GM19239 (cell line): Measurements from ENCODE around the gene SARNP.
"Not testable (repeated sequence)": the region's sequence is repeated elsewhere in the genome, so short reads cannot be mapped to it uniquely, and the experiment has no call there.

Experiments used
- DNase-seq: peaks from one replicate; pipeline ENCODE4 v3.0.0; 2011; ENCODE audit warnings: low spot score; ENCODE audit not compliant: insufficient read length
- FAIRE-seq: peaks from 2 replicates; lab custom pipeline; 2011; peaks lifted over from hg19 to GRCh38; lab: Jason Lieb, UNC

The SARNP gene

DNA sequence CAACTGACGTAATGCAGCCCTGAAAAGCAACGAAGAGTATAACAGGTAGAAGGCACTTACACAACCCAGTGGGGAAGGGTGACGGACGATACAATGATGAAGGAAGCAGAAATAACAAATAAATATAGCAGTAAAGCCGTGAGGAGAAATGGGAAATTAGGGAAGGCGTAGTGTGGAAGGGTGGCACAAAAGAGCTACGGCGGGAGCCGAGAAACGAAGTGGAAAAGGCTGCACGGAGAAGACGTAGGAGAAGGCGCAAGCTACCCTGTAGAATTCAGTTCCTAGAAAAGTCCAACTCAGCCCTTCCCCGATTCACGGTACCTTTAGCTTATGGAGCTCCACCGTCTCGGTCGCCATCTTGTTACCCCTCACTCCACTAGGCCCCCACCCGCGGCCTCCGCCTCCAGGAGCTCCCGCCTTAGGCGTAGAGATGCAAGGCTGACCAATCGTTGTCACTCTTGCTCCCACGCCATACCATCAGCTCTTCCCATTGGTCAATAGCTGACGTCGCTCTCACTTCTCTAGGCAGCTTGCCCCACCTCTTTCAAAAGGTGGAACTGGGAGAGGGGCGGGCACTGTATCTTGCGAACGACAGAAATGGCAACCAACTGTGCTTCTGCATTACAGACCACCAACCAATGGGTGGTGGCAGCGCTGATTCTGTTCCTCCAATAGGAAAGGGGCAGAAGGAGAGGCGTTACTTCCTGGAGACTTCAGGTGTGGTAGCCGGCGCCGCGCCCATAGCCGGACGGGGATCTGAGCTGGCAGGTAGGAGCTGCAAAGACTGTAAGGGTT lies at the start of gene SARNP, which contains the start of gene ORMDL2:
Gene SARNP (minus strand): TSS at position 380 of the 795 bp plus-strand sequence. CDS start 23 bp downstream, at position 357.
Gene ORMDL2 (plus strand): TSS at position 697 of the 795 bp plus-strand sequence. CDS start 959 bp downstream, outside the sequence.
- DNase-seq (peak; percentile 78), FAIRE-seq (peak; percentile 99)

DNA sequence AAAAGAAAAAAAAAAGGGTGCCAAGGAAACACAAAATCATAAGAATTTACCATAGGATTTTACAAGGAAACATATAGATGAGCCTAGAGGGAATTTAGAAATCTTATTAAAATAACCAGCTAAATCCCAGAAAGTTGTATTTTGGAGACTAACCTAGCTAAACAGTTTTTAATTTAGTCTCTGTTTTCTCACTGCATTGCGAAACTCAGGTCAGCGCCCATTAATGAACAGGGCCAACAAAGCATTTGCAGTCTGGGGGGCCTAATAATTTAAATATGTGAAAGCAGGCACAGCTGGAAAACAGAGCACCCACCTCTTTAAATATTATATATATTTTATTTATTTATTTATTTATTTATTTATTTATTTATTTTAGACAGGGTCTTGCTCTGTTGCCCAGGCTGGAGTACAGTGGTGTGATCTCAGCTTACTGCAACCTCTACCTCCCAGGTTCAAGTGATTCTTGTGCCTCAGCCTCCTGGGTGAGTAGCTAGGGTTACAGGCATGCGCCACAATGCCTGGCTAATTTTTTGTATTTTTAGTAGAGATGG lies 49.0 kb upstream of the SARNP start:
- FAIRE-seq, DNase-seq: not testable (repeated sequence)

DNA sequence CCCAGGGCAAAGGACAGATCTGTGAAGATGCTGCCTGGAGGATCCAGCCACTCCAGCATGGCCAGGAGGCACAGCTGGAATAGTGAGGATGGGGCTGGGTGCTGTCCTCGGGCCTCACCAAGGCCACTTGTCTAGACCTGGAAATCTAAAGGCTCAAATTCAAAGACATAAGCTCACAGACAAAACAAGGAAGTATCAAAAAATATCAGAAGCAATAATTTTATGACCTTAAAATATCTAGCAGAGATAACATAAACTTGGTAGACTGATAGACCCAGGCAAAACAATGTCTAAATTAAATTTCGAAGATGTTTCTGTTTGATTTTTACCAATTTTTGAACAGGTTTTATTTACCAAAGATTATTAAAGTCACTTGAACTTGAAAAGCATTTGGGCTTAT lies 47.8 kb upstream of the SARNP start:
- DNase-seq (no peak), FAIRE-seq (no peak)

- not testable (repeated sequence) for FAIRE-seq
Observed at GRCh38 chr12:55862931-55863330, 45.4 kb upstream of the SARNP start.

DNA sequence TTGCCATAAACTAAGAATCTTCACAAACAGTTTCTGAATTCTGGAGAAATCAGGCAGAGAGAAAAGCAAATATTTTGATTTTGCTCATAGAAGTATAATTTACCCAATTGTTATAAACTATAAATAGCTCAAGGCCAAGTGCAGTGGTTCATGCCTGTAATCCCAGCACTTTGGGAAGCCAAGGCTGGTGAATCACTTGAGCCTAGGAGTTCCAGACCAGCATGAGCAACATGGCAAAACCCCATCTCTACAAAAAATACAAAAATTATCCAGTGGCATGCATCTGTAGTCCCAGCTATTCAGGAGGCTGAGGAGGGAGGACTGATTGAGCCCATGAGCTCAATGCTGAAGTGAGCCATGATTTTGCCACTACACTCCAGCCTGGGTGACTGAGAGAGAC lies 44.8 kb upstream of the SARNP start:
- DNase-seq (no peak), FAIRE-seq (no peak)

More at GRCh38 chr12:55862931-55863330, 45.4 kb upstream of the SARNP start:
- DNase-seq, result not testable (repeated sequence)

- DNase-seq (no peak), FAIRE-seq (no peak)
Observed at GRCh38 chr12:55861871-55862270, 44.3 kb upstream of the SARNP start.

DNA sequence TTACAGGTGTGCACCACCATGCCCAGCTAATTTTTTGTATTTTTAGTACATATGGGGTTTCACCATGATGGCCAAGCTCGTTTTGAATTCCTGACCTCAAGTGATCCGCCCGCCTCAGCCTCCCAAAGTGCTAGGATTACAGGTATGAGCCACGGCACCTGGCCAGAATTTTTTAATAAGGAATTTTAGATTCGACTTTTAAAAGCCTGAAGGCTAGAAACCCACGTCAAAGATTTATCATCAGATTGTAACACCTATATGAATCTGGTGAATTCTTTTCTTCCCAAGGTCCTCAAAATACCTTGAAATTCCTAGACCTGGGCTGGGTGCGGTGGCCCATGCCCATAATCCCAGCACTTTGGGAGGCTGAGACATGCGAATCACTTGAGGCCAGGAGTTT lies 43.9 kb upstream of the SARNP start:
- no peak for FAIRE-seq
- DNase-seq, result no peak

DNA sequence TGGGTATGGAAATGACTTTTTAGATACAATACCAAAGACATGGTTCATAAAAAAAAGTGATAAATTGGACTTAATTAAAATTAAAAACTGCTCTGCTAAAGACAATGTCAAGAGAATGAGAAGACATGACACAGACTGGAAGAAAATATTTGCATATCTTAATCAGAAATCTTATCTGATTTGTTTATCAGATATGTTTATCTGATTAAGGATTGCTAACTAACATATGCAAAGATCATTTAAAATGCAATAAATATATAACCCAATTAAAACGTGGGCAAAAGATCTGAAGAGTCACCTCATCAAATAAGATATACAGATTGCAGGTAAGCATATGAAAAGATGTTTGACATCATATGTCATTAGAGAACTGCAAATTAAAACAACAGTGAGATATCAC lies 35.2 kb upstream of the SARNP start:
- no peak for FAIRE-seq
- no peak for DNase-seq

DNA sequence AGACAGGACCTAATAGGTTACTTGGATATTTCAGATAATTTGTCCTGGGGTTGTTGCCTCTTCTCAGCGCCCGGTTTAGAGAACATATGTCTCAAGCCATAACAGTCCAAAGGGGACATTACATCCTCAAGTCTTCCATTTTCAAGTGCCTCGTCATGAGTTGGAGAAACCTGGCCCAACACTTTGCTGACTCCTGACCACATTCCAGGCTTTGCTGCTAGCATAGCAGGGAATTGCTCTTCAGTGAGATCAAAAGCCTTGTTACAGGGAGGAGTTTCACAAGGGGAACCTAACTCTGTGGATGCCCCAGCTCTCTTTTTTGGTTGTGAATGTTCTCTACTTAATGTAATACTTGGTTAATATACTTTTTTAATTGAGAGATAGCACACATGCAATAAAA lies 33.4 kb upstream of the SARNP start:
- FAIRE-seq (no peak), DNase-seq (no peak)

- DNase-seq, result no peak
- no peak for FAIRE-seq
Observed at GRCh38 chr12:55850401-55850800, 32.9 kb upstream of the SARNP start.

- no peak for FAIRE-seq
- no peak for DNase-seq
Observed at GRCh38 chr12:55849616-55850343, 32.3 kb upstream of the SARNP start.

DNA sequence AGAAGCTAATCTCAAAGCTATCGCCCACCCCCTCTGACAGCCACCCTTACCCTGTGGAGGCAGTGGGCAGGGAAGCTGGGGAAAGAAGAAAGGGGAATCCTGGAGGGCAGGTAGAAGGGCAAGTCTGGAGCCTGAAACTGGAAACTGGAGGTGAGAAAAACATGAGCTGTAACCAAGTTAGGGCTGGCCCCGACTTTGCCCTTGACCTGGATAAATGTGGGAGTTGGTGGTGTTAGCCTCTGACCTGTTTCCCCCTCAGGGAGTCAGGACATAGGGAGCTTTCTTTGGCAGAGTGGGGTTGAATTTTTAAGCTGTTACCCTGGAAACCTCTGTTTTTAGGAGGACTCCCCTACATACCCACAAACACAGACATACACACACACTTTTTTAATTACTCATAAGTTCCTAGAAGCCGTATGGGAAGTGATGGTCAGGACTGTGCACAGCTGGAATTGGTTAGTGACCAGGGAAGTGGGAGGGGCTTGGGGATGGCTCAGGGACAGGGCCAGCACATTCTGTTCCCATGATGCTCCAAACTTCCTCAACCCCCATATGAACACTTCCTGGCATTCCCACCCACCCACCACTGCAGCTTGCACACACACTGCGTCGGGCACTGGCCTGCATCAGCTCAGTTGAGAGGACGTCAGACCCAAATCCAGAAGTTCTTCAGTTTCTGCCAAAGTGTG lies 30.2 kb upstream of the SARNP start:
- FAIRE-seq, result no peak
- no peak for DNase-seq

DNA sequence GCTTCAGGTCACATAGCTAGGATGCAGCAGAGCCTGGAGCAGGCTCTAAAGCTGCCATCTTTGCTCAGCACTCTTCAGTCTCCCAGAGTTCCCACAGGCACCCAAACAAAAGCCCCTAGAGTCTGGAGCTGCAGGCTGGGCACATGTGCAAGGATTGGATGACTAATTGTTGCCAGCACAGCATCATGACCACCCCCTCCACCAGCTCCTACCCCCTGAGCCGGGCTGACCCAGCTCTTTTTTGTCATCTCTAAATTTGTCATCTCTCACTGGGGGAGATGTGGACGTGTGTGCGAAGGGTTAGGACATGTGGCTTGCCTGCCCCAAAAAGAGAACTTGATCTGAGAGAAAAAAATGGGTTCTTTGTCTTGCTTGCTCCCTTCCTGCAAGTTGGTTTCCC lies 29.5 kb upstream of the SARNP start:
- FAIRE-seq (no peak), DNase-seq (no peak)

- no peak for FAIRE-seq
Observed at GRCh38 chr12:55845785-55846496, 28.4 kb upstream of the SARNP start.

GRCh38 chr12:55845361-55845760 lies 27.8 kb upstream of the SARNP start:
- FAIRE-seq (no peak), DNase-seq (no peak)

More at GRCh38 chr12:55845785-55846496, 28.4 kb upstream of the SARNP start:
- DNase-seq, result no peak

DNA sequence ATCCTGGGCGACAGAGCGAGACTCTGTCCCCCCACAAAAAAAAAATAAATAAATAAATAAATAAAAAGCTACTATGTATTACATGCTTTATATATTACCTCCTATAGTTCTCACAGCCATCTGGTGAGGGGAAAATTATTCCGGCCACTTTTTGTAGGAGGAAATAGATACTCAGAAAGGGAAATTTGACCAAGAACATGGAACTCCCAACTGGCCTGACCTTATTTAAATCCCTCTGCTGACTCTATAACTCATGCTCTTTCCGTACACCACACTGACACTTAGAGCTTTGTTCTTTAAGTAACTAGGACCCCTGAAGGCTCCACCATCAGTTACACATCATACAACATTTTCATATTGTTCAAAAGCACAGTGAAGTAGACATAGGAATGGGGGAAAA lies 27.4 kb upstream of the SARNP start:
- DNase-seq, result no peak
- no peak for FAIRE-seq

- FAIRE-seq, result no peak
- no peak for DNase-seq
Observed at GRCh38 chr12:55843431-55843830, 25.9 kb upstream of the SARNP start.

DNA sequence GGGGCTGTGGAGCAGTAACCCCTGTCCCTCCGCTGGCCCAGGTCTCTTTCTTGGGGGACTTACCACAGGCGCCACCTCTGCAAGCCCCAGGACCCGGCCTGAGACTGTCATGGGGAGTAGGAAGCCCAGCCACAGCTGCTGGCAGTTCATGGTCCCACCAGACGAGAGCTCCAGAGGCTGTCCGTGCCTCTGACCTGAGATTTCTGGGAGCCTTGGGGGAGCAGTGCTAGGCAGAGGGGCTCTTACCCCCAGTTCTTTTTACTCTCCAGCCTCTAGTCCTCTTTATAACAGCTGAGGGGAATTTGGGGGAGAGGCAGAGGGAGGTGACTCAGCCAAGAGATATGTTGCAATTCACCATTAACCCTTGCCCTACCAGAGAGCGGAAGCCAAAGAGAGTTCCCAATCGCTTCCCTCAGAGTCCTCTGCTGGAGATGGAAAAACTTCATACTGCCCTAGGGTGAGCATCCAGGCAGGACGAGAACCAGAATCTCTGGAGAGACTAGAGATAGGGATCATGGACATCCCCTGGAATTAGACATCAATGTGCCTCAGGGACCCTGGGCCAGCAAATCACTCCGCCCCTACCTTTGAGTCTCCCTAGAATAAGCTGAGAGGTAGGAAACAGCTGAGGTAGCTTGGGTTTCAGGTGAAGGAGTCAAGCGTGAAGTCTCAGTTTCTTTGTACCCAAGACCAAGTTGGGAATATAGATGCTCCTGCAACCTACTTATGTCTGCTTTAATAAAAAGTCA lies 25.3 kb upstream of the SARNP start, which contains the start of gene MMP19:
Gene MMP19 (minus strand): TSS at position 256 of the 749 bp plus-strand sequence. CDS start 106 bp downstream, at position 150.
- FAIRE-seq (no peak), DNase-seq (no peak)
